ENCODE data around the gene TMPRSS13.

The TMPRSS13 gene

GRCh38 chr11:117884994-117885393, 44.2 kb downstream of the TMPRSS13 start:
- DNase-seq = no peak

GRCh38 chr11:117883063-117883462, 46.1 kb downstream of the TMPRSS13 start:
- no peak for DNase-seq

GRCh38 chr11:117882311-117882905, 46.8 kb downstream of the TMPRSS13 start:
- DNase-seq = peak; percentile 72 to 79 (median 77)

- DNase-seq = no peak
Measured at GRCh38 chr11:117881217-117881616, 48.0 kb downstream of the TMPRSS13 start.

GRCh38 chr11:117879516-117880480, 49.4 kb downstream of the TMPRSS13 start:
- no peak for DNase-seq

- no peak for DNase-seq
Measured at GRCh38 chr11:117878939-117879475, 50.2 kb downstream of the TMPRSS13 start.

GRCh38 chr11:117878314-117878938, 50.8 kb downstream of the TMPRSS13 start:
- no peak for DNase-seq

- DNase-seq = peak in 2 of 3 experiments; percentile 51 to 70
Measured at GRCh38 chr11:117877120-117877784, 52.0 kb downstream of the TMPRSS13 start.

- DNase-seq = peak; percentile 78 to 93 (median 93)
Measured at GRCh38 chr11:117876341-117877119, 52.7 kb downstream of the TMPRSS13 start, which contains the start of gene FXYD6. Gene FXYD6, minus strand, starts transcription at chr11:117876658. Its CDS starts 33,882 bp downstream, at chr11:117842776.

GRCh38 chr11:117876059-117876340, 53.2 kb downstream of the TMPRSS13 start:
- peak; percentile 48 to 86 (median 83) for DNase-seq

- DNase-seq = peak; percentile 54 to 91 (median 83)
Measured at GRCh38 chr11:117875382-117876058, 53.7 kb downstream of the TMPRSS13 start.

GRCh38 chr11:117874910-117875381, 54.3 kb downstream of the TMPRSS13 start:
- peak in 1 of 3 experiments; percentile 70 for DNase-seq

GRCh38 chr11:117874253-117874909, 54.8 kb downstream of the TMPRSS13 start:
- peak in 2 of 3 experiments; percentile 54 to 63 for DNase-seq

- DNase-seq = no peak
Measured at GRCh38 chr11:117873828-117874125, 55.4 kb downstream of the TMPRSS13 start.

GRCh38 chr11:117872975-117873827, 56.0 kb downstream of the TMPRSS13 start:
- no peak for DNase-seq

- no peak for DNase-seq
Measured at GRCh38 chr11:117872420-117872961, 56.7 kb downstream of the TMPRSS13 start.

- DNase-seq = no peak
Measured at GRCh38 chr11:117871784-117872183, 57.4 kb downstream of the TMPRSS13 start.

- DNase-seq = no peak
Measured at GRCh38 chr11:117871160-117871559, 58.0 kb downstream of the TMPRSS13 start.

Data from NCI-H1417 (cell line).